HG03025 (cell line): Measurements from ENCODE around the gene LRP1-AS.
"Not testable (repeated sequence)": the region's sequence is repeated elsewhere in the genome, so short reads cannot be mapped to it uniquely, and the experiment has no call there.

Source experiments
- ATAC-seq: cut with Tn5 transposase; IDR thresholded peaks from one replicate; pipeline ENCODE4 v1.9.1; 2021; ENCODE audit warnings: mild to moderate bottlenecking, moderate library complexity; ENCODE audit not compliant: unreplicated experiment, low FRiP score

The LRP1-AS gene

GRCh38 chr12:57127101-57127725, 20.2 kb downstream of the LRP1-AS start:
- no peak for ATAC-seq

- ATAC-seq, result no peak
Observed at GRCh38 chr12:57126561-57126960, 20.9 kb downstream of the LRP1-AS start.

GRCh38 chr12:57126061-57126460, 21.4 kb downstream of the LRP1-AS start:
- ATAC-seq, result no peak

GRCh38 chr12:57124261-57124877, 23.1 kb downstream of the LRP1-AS start:
- no peak for ATAC-seq

GRCh38 chr12:57123813-57124212, 23.6 kb downstream of the LRP1-AS start:
- ATAC-seq, result no peak

GRCh38 chr12:57120718-57121117, 26.7 kb downstream of the LRP1-AS start:
- not testable (repeated sequence) for ATAC-seq

- no peak for ATAC-seq
Observed at GRCh38 chr12:57119294-57120085, 27.9 kb downstream of the LRP1-AS start.

GRCh38 chr12:57118711-57119271, 28.6 kb downstream of the LRP1-AS start:
- no peak for ATAC-seq

GRCh38 chr12:57116580-57117281, 30.7 kb downstream of the LRP1-AS start:
- no peak for ATAC-seq

GRCh38 chr12:57112492-57113294, 34.7 kb downstream of the LRP1-AS start:
- no peak for ATAC-seq

GRCh38 chr12:57111031-57111734, 36.2 kb downstream of the LRP1-AS start, which contains the start of gene STAT6:
STAT6 (minus strand) TSS chr12:57111362; CDS start chr12:57108278, 3,084 bp downstream.
- peak; percentile 60 for ATAC-seq

GRCh38 chr12:57110104-57111030, 37.1 kb downstream of the LRP1-AS start:
- no peak for ATAC-seq

- ATAC-seq, result no peak
Observed at GRCh38 chr12:57109207-57110103, 38.0 kb downstream of the LRP1-AS start.

- no peak for ATAC-seq
Observed at GRCh38 chr12:57107456-57108155, 39.8 kb downstream of the LRP1-AS start.

GRCh38 chr12:57106021-57106708, 41.3 kb downstream of the LRP1-AS start:
- ATAC-seq, result no peak
